HTR-8/SVneo (cell line): ENCODE data around the gene TCP11.

Experiments
- DNase-seq: peaks from one replicate; pipeline ENCODE4 v3.0.0; 2011; ENCODE audit warnings: low spot score, mixed read lengths; ENCODE audit not compliant: insufficient read length
- FAIRE-seq: peaks from 2 replicates; lab custom pipeline; 2011; peaks lifted over from hg19 to GRCh38; lab: Jason Lieb, UNC

Gene TCP11

GRCh38 chr6:35068644-35069043 lies 72.5 kb downstream of the TCP11 start:
- DNase-seq (no peak), FAIRE-seq (no peak)

GRCh38 chr6:35068206-35068605 lies 72.9 kb downstream of the TCP11 start:
- DNase-seq (no peak), FAIRE-seq (no peak)
